Mesenchymal stem cell (in vitro differentiated cells and primary cell): ENCODE data around the gene CORO1C. TPM values are rescaled to one million over a fixed set of nuclear protein-coding genes. Genes with fewer than 3 reads are reported as not detected.

Experiments used
- DNase-seq: peaks from one replicate; pipeline ENCODE4 v3.0.0-alpha.2; 2013
- H2AFZ ChIP-seq: one replicate; pipeline ENCODE4 v1.6.1; 2013; ENCODE audit warnings: low read depth, mild to moderate bottlenecking, control low read depth, inconsistent platforms, low read length, moderate library complexity
- H2AK5ac ChIP-seq: 2 replicates; pipeline ENCODE4 v1.6.1; 2013; ENCODE audit warnings: low read length, moderate library complexity, mild to moderate bottlenecking, inconsistent platforms; ENCODE audit not compliant: severe bottlenecking
- H2BK120ac ChIP-seq: one replicate; pipeline ENCODE4 v1.6.1; 2013; ENCODE audit warnings: low read depth, mild to moderate bottlenecking, inconsistent platforms, low read length, moderate library complexity
- H2BK12ac ChIP-seq, 2 experiments: one replicate each; pipeline ENCODE4 v1.6.1; 2013; ENCODE audit warnings: inconsistent platforms in 2 of 2, low read length in 2 of 2, mild to moderate bottlenecking in 2 of 2, moderate library complexity in 2 of 2, control low read depth in 1 of 2
- H2BK15ac ChIP-seq: one replicate; pipeline ENCODE4 v1.6.1; 2013; ENCODE audit warnings: mild to moderate bottlenecking, low read depth, inconsistent platforms; ENCODE audit not compliant: poor library complexity, severe bottlenecking
- H2BK5ac ChIP-seq: 2 replicates; pipeline ENCODE4 v1.6.1; 2013; ENCODE audit warnings: low read depth, mild to moderate bottlenecking, low read length, control low read depth, inconsistent platforms; ENCODE audit not compliant: poor library complexity, severe bottlenecking
- H3K14ac ChIP-seq, 2 experiments: one replicate each; pipeline ENCODE4 v1.6.1; 2013; ENCODE audit warnings: inconsistent platforms in 2 of 2, low read length in 2 of 2, control low read depth in 1 of 2, mild to moderate bottlenecking in 1 of 2, moderate library complexity in 1 of 2
- H3K18ac ChIP-seq, 2 experiments: one replicate each; pipeline ENCODE4 v1.6.1; 2013; ENCODE audit warnings: inconsistent platforms in 2 of 2, low read length in 2 of 2, control low read depth in 1 of 2, low read depth in 1 of 2, mild to moderate bottlenecking in 1 of 2
- H3K23ac ChIP-seq, 2 experiments: one replicate each; pipeline ENCODE4 v1.6.1; 2013; ENCODE audit warnings: inconsistent platforms in 2 of 2, low read length in 2 of 2, mild to moderate bottlenecking in 2 of 2, moderate library complexity in 2 of 2, control low read depth in 1 of 2
- H3K27ac ChIP-seq: 2 replicates; pipeline ENCODE4 v1.5.1; 2013; ENCODE audit warnings: mild to moderate bottlenecking, moderate library complexity, low read length, control low read depth, inconsistent platforms; ENCODE audit not compliant: poor library complexity, severe bottlenecking
- H3K27me3 ChIP-seq, 2 experiments: 2 replicates each; pipeline versions ENCODE4 v1.6.1 to v1.7.0; 2013; ENCODE audit warnings: low read length in 2 of 2, mild to moderate bottlenecking in 2 of 2, moderate library complexity in 2 of 2, control low read depth in 1 of 2, inconsistent platforms in 1 of 2; ENCODE audit not compliant: control insufficient read depth in 1 of 2, insufficient read depth in 1 of 2
- H3K36me3 ChIP-seq, 2 experiments: 2 replicates each; pipeline versions ENCODE4 v1.6.1 to v1.7.0; 2013; ENCODE audit warnings: low read length in 2 of 2, control low read depth in 1 of 2, inconsistent platforms in 1 of 2, low read depth in 1 of 2, mild to moderate bottlenecking in 1 of 2; ENCODE audit not compliant: insufficient read depth in 2 of 2, control insufficient read depth in 1 of 2
- H3K4ac ChIP-seq, 2 experiments: one replicate each; pipeline ENCODE4 v1.6.1; 2013; ENCODE audit warnings: inconsistent platforms in 2 of 2, low read length in 2 of 2, mild to moderate bottlenecking in 2 of 2, moderate library complexity in 2 of 2, control low read depth in 1 of 2, low read depth in 1 of 2
- H3K4me1 ChIP-seq: 2 replicates; pipeline ENCODE4 v1.6.1; 2013; ENCODE audit warnings: low read depth, low read length, control low read depth; ENCODE audit not compliant: control insufficient read depth, insufficient read depth
- H3K4me2 ChIP-seq: 2 replicates; pipeline ENCODE4 v1.6.1; 2013; ENCODE audit warnings: low read length, mild to moderate bottlenecking, inconsistent platforms; ENCODE audit not compliant: poor library complexity, severe bottlenecking
- H3K4me3 ChIP-seq, 2 experiments: 2 replicates each; pipeline versions ENCODE4 v1.5.1 to v1.7.0; 2013; ENCODE audit warnings: low read length in 2 of 2, mild to moderate bottlenecking in 2 of 2, control low read depth in 1 of 2, low read depth in 1 of 2; ENCODE audit not compliant: insufficient read depth in 1 of 2
- H3K79me1 ChIP-seq: replicated peaks from 2 replicates; pipeline ENCODE4 v1.6.1; 2013; ENCODE audit warnings: mild to moderate bottlenecking, control low read depth, low read length, inconsistent platforms; ENCODE audit not compliant: poor library complexity, severe bottlenecking
- H3K9ac ChIP-seq: 2 replicates; pipeline ENCODE4 v1.7.0; 2013; ENCODE audit warnings: mild to moderate bottlenecking, low read length, moderate library complexity
- H3K9me3 ChIP-seq: 2 replicates; pipeline ENCODE4 v1.7.0; 2013; ENCODE audit warnings: mild to moderate bottlenecking, low read length; ENCODE audit not compliant: control insufficient read depth
- H4K8ac ChIP-seq: one replicate; pipeline ENCODE4 v1.6.1; 2013; ENCODE audit warnings: inconsistent platforms, mild to moderate bottlenecking, low read length, moderate library complexity
- H4K91ac ChIP-seq: one replicate; pipeline ENCODE4 v1.6.1; 2013; ENCODE audit warnings: mild to moderate bottlenecking, low read length, inconsistent platforms
- WGBS: methylation state at CpG from one replicate; pipeline ENCODE4 v1.1.7; 2013; ENCODE audit warnings: mixed read lengths; 5-methylcytosine and 5-hydroxymethylcytosine counted together
- small RNA-seq: library from polyadenylated mRNA; stranded (forward); fragments of <200 nt; extraction: miRNeasy Mini kit (QIAGEN cat#:217004); gene quantifications from one replicate; pipeline ENCODE3, GENCODE V24; 2013; ENCODE audit warnings: low read depth

The CORO1C gene

DNA sequence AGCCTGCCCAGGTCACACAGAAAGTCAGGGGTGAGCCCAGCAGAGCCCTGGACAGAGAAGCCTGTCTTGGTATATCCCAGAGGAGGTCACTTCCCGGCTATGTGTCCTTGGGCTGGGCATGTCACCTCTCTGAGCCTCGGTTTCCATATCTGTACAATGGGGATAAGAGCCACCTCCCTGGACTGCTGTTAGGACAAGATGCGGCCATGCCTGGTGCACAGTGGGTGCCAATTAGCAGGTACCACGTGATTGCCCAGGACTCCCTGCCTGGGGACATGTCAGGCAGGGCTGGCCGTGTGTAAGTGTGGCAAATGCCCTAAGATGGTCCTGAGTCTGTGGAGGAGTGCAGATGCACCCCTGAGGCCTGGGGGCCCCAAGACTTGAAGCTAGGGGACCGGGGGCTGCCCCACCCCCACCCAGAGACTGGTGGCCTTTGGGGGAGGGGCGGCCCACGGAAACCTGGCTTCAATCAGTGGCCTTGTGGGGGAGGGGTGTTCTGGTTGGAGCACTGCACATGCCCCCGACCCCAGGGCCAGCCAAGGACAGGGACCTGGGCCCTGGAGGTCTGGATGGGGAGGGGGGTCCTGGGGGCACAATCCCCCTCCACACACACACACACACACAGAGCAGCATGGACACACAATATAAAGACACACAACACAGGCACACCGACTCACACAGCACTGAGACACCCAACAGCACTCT, 134.3 kb downstream of the CORO1C start:
- H2BK15ac ChIP-seq, result peak overlapping the region; percentile 63
- H4K8ac ChIP-seq, result peak overlapping the region; percentile 2
- H3K36me3 ChIP-seq, result peaks cover 0 to 26% of the 10 kb centered on the region in 2 experiments
- no peak overlapping the region for H3K27ac ChIP-seq
- WGBS, result 72% methylated on average over 7 of the region's 10 CpGs
- H3K14ac ChIP-seq, result peak overlapping the region in 1 of 2 experiments; percentile 98
- H2BK5ac ChIP-seq, result no peak overlapping the region
- H3K9ac ChIP-seq, result peak overlapping the region; percentile 90
- peak overlapping the region in 1 of 2 experiments; percentile 100 for H3K4me3 ChIP-seq
- no peaks in the 10 kb centered on the region for H3K27me3 ChIP-seq
- H4K91ac ChIP-seq, result peak overlapping the region; percentile 65
- no peak overlapping the region for H3K4me2 ChIP-seq
- no peak for DNase-seq
- no peak overlapping the region for H2AK5ac ChIP-seq
- H3K79me1 ChIP-seq, result no peaks in the 10 kb centered on the region
- peak overlapping the region; percentile 69 to 98 for H2BK12ac ChIP-seq
- peaks cover 2% of the 10 kb centered on the region for H3K4me1 ChIP-seq
- peak overlapping the region; percentile 68 to 97 for H3K18ac ChIP-seq
- no peak overlapping the region for H3K23ac ChIP-seq
- peak overlapping the region; percentile 74 for H2BK120ac ChIP-seq
- H2AFZ ChIP-seq, result peak overlapping the region; percentile 3
- H3K9me3 ChIP-seq, result no peaks in the 10 kb centered on the region
- peak overlapping the region; percentile 57 to 72 for H3K4ac ChIP-seq

- Histone ChIP-seq H4K8ac (peak overlapping the region; percentile 27), H4K91ac (peak overlapping the region; percentile 87), H3K18ac (peak overlapping the region; percentile 58 to 73), H2AFZ (no peak overlapping the region), H3K79me1 (no peaks in the 10 kb centered on the region), H2BK12ac (peak overlapping the region in 1 of 2 experiments; percentile 33), H3K4ac (peak overlapping the region; percentile 10 to 24), H3K4me1 (peaks cover 2% of the 10 kb centered on the region), H3K14ac (peak overlapping the region in 1 of 2 experiments; percentile 45), H3K9ac (peak overlapping the region; percentile 90), H3K4me3 (peak overlapping the region in 1 of 2 experiments; percentile 100), H2BK5ac (no peak overlapping the region), H3K36me3 (peaks cover 0 to 36% of the 10 kb centered on the region in 2 experiments), H3K27ac (no peak overlapping the region), H3K9me3 (no peaks in the 10 kb centered on the region), H2BK120ac (peak overlapping the region; percentile 82), H3K27me3 (no peaks in the 10 kb centered on the region), H3K23ac (peak overlapping the region in 1 of 2 experiments; percentile 9), H3K4me2 (no peak overlapping the region), H2AK5ac (no peak overlapping the region), H2BK15ac (peak overlapping the region; percentile 38)
- no peak for DNase-seq
- 76% methylated on average over 17 of the region's 17 CpGs for WGBS
Observed at GRCh38 chr12:108595711-108596647, 135.3 kb downstream of the CORO1C start.

Small RNAs within 50 kb of the gene (small RNA-seq; reads per million reads assigned to genes)
- gene AC087893.2 (not detected), gene RF00019 (not detected), gene RF00561 (not detected), gene RNU7-169P (not detected)
